WTC11 (cell line): ENCODE results near the gene LTBP3.

Experiments
- FOXK1 ChIP-seq: sonication (generic); formaldehyde crosslinking; IDR thresholded peaks from 2 replicates; pipeline ENCODE4 v1.8.0; 2022; ENCODE audit warnings: mild to moderate bottlenecking, moderate library complexity, missing genetic modification reagents
- IRF2 ChIP-seq: sonication (generic); formaldehyde crosslinking; IDR thresholded peaks from 2 replicates; pipeline ENCODE4 v1.8.0; 2022; ENCODE audit warnings: low read depth, missing genetic modification reagents, borderline replicate concordance
- RELA ChIP-seq: sonication (generic); formaldehyde crosslinking; IDR thresholded peaks from 2 replicates; pipeline ENCODE4 v1.8.1; 2022; ENCODE audit warnings: missing genetic modification reagents, mild to moderate bottlenecking, borderline replicate concordance
- SP1 ChIP-seq: sonication (generic); formaldehyde crosslinking; conservative IDR thresholded peaks from 2 replicates; pipeline ENCODE4 v1.8.1; 2022; ENCODE audit warnings: missing genetic modification reagents
- ZNF416 ChIP-seq: fragments of 250-450 bp; sonication (Bioruptor Pico); IDR thresholded peaks from 2 replicates; pipeline ENCODE4 v1.9.0; 2021; ENCODE audit warnings: mild to moderate bottlenecking, inconsistent platforms
- ZNF671 ChIP-seq: fragments of 250-450 bp; sonication (Bioruptor Pico); IDR thresholded peaks from 2 replicates; pipeline ENCODE4 v1.8.0; 2021; ENCODE audit warnings: mild to moderate bottlenecking
- TF ChIP-seq, protein P1 (sequence below): fragments of 200-600 bp; IDR thresholded peaks from 2 replicates; pipeline ENCODE4 v1.8.0; 2022; ENCODE audit warnings: antibody characterized with exemption
- TF ChIP-seq, protein P2 (sequence below): sonication (generic); formaldehyde crosslinking; IDR thresholded peaks from 2 replicates; pipeline ENCODE4 v1.8.0; 2022; ENCODE audit warnings: mild to moderate bottlenecking, missing genetic modification reagents
- TF ChIP-seq, protein P3 (sequence below): sonication (generic); formaldehyde crosslinking; conservative IDR thresholded peaks from 2 replicates; pipeline ENCODE4 v1.8.1; 2023; ENCODE audit warnings: mild to moderate bottlenecking, low read depth, missing genetic modification reagents, moderate library complexity

DNA sequence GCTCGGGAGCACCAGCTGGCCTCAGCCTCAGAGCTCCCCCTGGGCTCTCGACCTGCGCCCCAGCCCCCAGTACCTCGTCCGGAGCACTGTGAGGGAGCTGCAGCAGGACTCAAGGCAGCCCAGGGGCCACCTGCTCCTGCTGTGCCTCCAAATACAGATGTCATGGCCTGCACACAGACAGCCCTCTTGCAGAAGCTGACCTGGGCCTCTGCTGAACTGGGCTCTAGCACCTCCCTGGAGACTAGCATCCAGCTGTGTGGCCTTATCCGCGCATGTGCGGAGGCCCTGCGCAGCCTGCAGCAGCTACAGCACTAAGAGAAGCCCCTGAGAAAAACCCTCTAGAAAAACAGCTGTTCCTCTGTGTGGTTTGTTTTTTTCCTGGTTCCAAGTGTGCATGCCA lies 13.3 kb upstream of the LTBP3 start:
- TF ChIP-seq, protein P1, sequence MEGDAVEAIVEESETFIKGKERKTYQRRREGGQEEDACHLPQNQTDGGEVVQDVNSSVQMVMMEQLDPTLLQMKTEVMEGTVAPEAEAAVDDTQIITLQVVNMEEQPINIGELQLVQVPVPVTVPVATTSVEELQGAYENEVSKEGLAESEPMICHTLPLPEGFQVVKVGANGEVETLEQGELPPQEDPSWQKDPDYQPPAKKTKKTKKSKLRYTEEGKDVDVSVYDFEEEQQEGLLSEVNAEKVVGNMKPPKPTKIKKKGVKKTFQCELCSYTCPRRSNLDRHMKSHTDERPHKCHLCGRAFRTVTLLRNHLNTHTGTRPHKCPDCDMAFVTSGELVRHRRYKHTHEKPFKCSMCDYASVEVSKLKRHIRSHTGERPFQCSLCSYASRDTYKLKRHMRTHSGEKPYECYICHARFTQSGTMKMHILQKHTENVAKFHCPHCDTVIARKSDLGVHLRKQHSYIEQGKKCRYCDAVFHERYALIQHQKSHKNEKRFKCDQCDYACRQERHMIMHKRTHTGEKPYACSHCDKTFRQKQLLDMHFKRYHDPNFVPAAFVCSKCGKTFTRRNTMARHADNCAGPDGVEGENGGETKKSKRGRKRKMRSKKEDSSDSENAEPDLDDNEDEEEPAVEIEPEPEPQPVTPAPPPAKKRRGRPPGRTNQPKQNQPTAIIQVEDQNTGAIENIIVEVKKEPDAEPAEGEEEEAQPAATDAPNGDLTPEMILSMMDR = no peak
- TF ChIP-seq ZNF416 (CRISPR knock-in tag) = no peak
- TF ChIP-seq FOXK1 (CRISPR knock-in tag) = no peak
- TF ChIP-seq, protein P2, sequence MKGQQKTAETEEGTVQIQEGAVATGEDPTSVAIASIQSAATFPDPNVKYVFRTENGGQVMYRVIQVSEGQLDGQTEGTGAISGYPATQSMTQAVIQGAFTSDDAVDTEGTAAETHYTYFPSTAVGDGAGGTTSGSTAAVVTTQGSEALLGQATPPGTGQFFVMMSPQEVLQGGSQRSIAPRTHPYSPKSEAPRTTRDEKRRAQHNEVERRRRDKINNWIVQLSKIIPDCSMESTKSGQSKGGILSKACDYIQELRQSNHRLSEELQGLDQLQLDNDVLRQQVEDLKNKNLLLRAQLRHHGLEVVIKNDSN (CRISPR knock-in tag) = no peak
- no peak for TF ChIP-seq SP1 (CRISPR knock-in tag)
- no peak for TF ChIP-seq ZNF671 (CRISPR knock-in tag)
- TF ChIP-seq, protein P3, sequence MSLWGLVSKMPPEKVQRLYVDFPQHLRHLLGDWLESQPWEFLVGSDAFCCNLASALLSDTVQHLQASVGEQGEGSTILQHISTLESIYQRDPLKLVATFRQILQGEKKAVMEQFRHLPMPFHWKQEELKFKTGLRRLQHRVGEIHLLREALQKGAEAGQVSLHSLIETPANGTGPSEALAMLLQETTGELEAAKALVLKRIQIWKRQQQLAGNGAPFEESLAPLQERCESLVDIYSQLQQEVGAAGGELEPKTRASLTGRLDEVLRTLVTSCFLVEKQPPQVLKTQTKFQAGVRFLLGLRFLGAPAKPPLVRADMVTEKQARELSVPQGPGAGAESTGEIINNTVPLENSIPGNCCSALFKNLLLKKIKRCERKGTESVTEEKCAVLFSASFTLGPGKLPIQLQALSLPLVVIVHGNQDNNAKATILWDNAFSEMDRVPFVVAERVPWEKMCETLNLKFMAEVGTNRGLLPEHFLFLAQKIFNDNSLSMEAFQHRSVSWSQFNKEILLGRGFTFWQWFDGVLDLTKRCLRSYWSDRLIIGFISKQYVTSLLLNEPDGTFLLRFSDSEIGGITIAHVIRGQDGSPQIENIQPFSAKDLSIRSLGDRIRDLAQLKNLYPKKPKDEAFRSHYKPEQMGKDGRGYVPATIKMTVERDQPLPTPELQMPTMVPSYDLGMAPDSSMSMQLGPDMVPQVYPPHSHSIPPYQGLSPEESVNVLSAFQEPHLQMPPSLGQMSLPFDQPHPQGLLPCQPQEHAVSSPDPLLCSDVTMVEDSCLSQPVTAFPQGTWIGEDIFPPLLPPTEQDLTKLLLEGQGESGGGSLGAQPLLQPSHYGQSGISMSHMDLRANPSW (CRISPR knock-in tag) = no peak
- no peak for TF ChIP-seq IRF2 (CRISPR knock-in tag)
- TF ChIP-seq RELA (CRISPR knock-in tag) = no peak
